GM12878 (cell line): ENCODE data around the gene RALBP1. TPM values are rescaled to one million over a fixed set of nuclear protein-coding genes. Genes with fewer than 3 reads are reported as not detected.
A peak's percentile ranks its signal among the peaks of the same experiment; 100 is the strongest.

Source experiments
- CREB1 ChIP-seq: IDR thresholded peaks from 2 replicates; pipeline ENCODE4 v1.6.1; 2012; ENCODE audit warnings: low read depth, mild to moderate bottlenecking, inconsistent platforms
- ETV6 ChIP-seq, 2 experiments: fragments of 450-650 bp in 1 of 2; IDR thresholded peaks in 1 of 2; conservative IDR thresholded peaks in 1 of 2; 2 replicates each; pipeline ENCODE4 v1.6.1; 2014; ENCODE audit warnings: antibody characterized with exemption in 1 of 2, borderline replicate concordance in 1 of 2, low read depth in 1 of 2, mild to moderate bottlenecking in 1 of 2, moderate library complexity in 1 of 2
- JUND ChIP-seq: IDR thresholded peaks from 2 replicates; pipeline ENCODE4 v1.6.1; 2012; ENCODE audit warnings: low read depth, mild to moderate bottlenecking, low read length, improper control_type of control experiment, moderate library complexity
- KLF5 ChIP-seq: fragments of 450-650 bp; IDR thresholded peaks from 2 replicates; pipeline ENCODE4 v1.6.1; 2014; ENCODE audit warnings: mild to moderate bottlenecking; ENCODE audit not compliant: partially characterized antibody
- LARP7 ChIP-seq: fragments of 450-650 bp; IDR thresholded peaks from 2 replicates; pipeline ENCODE4 v1.6.1; 2017; ENCODE audit warnings: mild to moderate bottlenecking
- NBN ChIP-seq: fragments of 450-650 bp; IDR thresholded peaks from 2 replicates; pipeline ENCODE4 v1.6.1; 2016
- PAX5 ChIP-seq: IDR thresholded peaks from 2 replicates; pipeline ENCODE4 v1.6.1; 2011; ENCODE audit warnings: low read depth, low read length, borderline replicate concordance
- SIX5 ChIP-seq: IDR thresholded peaks from 2 replicates; pipeline ENCODE4 v1.6.1; 2011; ENCODE audit warnings: mild to moderate bottlenecking, low read depth, low read length, moderate library complexity; ENCODE audit not compliant: severe bottlenecking
- TARDBP ChIP-seq: IDR thresholded peaks from 2 replicates; pipeline ENCODE4 v1.6.1; 2016; ENCODE audit warnings: borderline replicate concordance
- TCF7 ChIP-seq: IDR thresholded peaks from 2 replicates; pipeline ENCODE4 v1.6.1; 2014; ENCODE audit warnings: antibody characterized with exemption, borderline replicate concordance
- WRNIP1 ChIP-seq: IDR thresholded peaks from 2 replicates; pipeline ENCODE4 v1.6.1; 2011; ENCODE audit warnings: low read depth, low read length, improper control_type of control experiment, borderline replicate concordance
- ZNF274 ChIP-seq: IDR thresholded peaks from one replicate; pipeline ENCODE4 v1.8.0; 2011; ENCODE audit not compliant: insufficient read length, insufficient read depth
- polyA plus RNA-seq, 11 experiments: library from polyadenylated mRNA; depleted of rRNA in 4 of 11; unstranded in 6 of 11; stranded (reverse) in 5 of 11; fragments of >200 nt; fragmentation: Nextera tagmentation in 4 of 11; fragmentation: Illumina TruSeq in 1 of 11; extraction: Ambion mirVana in 4 of 11; extraction: Trizol in 1 of 11; gene quantifications; 1 replicate in 1 of 11; 2 replicates in 10 of 11; pipeline versions ENCODE4 v1.2.1 to v1.2.3, GENCODE V29; 2011 to 2016; ENCODE audit warnings: inconsistent platforms in 2 of 11, missing spikeins in 2 of 11, low read depth in 1 of 11
- total RNA-seq, 4 experiments: library from RNA; depleted of rRNA in 3 of 4; stranded (reverse); fragments of >200 nt in 3 of 4; fragmentation: Illumina TruSeq in 1 of 4; extraction: Trizol in 1 of 4; gene quantifications; 2 replicates each; pipeline versions ENCODE4 v1.2.1 to v1.2.3, GENCODE V29; 2013 to 2021
- TF ChIP-seq, protein P1 (sequence below): IDR thresholded peaks from 2 replicates; pipeline ENCODE4 v1.6.1; 2012; ENCODE audit warnings: low read depth, low read length, improper control_type of control experiment
- TF ChIP-seq, protein P2 (sequence below): IDR thresholded peaks from 2 replicates; pipeline ENCODE4 v1.6.1; 2012; ENCODE audit warnings: mild to moderate bottlenecking, low read depth, low read length
- TF ChIP-seq, protein P3 (sequence below): fragments of 450-650 bp; IDR thresholded peaks from 2 replicates; pipeline ENCODE4 v1.6.1; 2017; ENCODE audit warnings: mild to moderate bottlenecking
- TF ChIP-seq, protein P4 (sequence below): fragments of 450-650 bp; IDR thresholded peaks from 2 replicates; pipeline ENCODE4 v1.6.1; 2017; ENCODE audit warnings: mild to moderate bottlenecking, moderate library complexity
- TF ChIP-seq, protein P5 (sequence below): IDR thresholded peaks from 2 replicates; pipeline ENCODE4 v1.6.1; 2011; ENCODE audit warnings: borderline replicate concordance, low read depth, mild to moderate bottlenecking, moderate library complexity, mixed read lengths, low read length; ENCODE audit not compliant: insufficient read depth; ENCODE audit errors: extremely low read length

Gene RALBP1
- total and polyA plus RNA-seq, 10 of the 15 experiments (the other 5 are each of a cell fraction or from before 2014, with no cell fraction given) = 11.2 to 46.9 (median 41.8) TPM

DNA sequence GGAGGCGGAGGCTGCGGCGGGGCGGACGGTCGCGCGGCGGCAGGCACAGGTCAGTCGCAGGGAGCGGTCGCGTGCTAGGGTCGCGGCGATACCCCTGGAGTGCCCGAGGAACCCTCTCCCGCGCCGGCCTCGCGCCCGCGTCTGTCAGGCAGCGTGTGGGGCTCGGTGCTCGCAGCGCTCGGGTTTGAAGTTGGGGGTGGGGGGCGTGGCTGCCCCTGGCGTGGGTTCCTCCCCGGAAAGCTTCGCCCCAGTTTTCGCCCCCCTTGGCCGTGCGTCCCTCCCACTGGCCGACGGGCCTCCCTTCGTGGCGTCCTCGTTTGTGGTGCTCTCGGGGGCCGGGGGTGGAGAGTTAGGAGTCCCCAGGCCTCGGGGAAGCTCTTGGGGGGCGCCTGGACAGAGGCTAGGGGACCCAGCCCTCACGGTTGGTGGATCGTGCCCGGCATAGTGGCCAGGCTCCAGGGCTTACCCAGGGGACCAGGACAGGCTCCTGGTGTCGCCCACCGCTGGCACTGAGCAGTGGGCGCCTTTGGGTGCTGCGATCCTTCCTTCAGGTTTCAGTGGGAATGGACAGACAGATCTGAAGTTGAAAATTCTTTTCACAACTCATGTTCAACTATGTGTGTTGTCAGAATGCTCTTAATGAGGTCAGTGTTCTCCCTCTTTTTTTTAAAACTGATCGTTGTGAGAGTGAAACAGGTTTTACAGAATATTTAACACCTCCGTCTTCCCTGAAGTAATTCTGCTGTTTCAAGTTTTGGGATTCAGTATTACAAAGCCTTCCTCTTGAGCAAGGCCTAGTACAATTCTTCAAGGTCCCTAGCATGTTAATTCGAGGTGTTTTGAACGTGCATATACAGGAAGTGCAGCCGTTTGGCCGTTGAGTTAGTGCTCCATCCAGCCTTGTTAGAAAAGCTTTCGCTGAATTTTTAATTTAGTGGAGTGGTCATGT is 604 bp downstream of the RALBP1 start (continued):
- TF ChIP-seq, protein P1, sequence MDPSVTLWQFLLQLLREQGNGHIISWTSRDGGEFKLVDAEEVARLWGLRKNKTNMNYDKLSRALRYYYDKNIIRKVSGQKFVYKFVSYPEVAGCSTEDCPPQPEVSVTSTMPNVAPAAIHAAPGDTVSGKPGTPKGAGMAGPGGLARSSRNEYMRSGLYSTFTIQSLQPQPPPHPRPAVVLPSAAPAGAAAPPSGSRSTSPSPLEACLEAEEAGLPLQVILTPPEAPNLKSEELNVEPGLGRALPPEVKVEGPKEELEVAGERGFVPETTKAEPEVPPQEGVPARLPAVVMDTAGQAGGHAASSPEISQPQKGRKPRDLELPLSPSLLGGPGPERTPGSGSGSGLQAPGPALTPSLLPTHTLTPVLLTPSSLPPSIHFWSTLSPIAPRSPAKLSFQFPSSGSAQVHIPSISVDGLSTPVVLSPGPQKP = no peak
- TF ChIP-seq, protein P2, sequence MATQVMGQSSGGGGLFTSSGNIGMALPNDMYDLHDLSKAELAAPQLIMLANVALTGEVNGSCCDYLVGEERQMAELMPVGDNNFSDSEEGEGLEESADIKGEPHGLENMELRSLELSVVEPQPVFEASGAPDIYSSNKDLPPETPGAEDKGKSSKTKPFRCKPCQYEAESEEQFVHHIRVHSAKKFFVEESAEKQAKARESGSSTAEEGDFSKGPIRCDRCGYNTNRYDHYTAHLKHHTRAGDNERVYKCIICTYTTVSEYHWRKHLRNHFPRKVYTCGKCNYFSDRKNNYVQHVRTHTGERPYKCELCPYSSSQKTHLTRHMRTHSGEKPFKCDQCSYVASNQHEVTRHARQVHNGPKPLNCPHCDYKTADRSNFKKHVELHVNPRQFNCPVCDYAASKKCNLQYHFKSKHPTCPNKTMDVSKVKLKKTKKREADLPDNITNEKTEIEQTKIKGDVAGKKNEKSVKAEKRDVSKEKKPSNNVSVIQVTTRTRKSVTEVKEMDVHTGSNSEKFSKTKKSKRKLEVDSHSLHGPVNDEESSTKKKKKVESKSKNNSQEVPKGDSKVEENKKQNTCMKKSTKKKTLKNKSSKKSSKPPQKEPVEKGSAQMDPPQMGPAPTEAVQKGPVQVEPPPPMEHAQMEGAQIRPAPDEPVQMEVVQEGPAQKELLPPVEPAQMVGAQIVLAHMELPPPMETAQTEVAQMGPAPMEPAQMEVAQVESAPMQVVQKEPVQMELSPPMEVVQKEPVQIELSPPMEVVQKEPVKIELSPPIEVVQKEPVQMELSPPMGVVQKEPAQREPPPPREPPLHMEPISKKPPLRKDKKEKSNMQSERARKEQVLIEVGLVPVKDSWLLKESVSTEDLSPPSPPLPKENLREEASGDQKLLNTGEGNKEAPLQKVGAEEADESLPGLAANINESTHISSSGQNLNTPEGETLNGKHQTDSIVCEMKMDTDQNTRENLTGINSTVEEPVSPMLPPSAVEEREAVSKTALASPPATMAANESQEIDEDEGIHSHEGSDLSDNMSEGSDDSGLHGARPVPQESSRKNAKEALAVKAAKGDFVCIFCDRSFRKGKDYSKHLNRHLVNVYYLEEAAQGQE = no peak
- TF ChIP-seq TCF7 (no peak), NBN (0 out of 2 replicates have a peak, but pooled peaks have one; percentile 12), ETV6 (conservative IDR thresholded peaks at IDR 0.05 in 1 of 2, IDR thresholded peaks at IDR 0.05 in 1 of 2; ENCODE audit: borderline replicate concordance in 1 of 2, low read depth in 1 of 2) (no peak), WRNIP1 (no peak), ZNF274 (no peak), SIX5 (no peak), TARDBP (no peak), KLF5 (no peak), JUND (no peak), LARP7 (peak; percentile 98), PAX5 (no peak), CREB1 (no peak)
- TF ChIP-seq, protein P3, sequence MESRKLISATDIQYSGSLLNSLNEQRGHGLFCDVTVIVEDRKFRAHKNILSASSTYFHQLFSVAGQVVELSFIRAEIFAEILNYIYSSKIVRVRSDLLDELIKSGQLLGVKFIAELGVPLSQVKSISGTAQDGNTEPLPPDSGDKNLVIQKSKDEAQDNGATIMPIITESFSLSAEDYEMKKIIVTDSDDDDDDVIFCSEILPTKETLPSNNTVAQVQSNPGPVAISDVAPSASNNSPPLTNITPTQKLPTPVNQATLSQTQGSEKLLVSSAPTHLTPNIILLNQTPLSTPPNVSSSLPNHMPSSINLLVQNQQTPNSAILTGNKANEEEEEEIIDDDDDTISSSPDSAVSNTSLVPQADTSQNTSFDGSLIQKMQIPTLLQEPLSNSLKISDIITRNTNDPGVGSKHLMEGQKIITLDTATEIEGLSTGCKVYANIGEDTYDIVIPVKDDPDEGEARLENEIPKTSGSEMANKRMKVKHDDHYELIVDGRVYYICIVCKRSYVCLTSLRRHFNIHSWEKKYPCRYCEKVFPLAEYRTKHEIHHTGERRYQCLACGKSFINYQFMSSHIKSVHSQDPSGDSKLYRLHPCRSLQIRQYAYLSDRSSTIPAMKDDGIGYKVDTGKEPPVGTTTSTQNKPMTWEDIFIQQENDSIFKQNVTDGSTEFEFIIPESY = no peak
- TF ChIP-seq, protein P4, sequence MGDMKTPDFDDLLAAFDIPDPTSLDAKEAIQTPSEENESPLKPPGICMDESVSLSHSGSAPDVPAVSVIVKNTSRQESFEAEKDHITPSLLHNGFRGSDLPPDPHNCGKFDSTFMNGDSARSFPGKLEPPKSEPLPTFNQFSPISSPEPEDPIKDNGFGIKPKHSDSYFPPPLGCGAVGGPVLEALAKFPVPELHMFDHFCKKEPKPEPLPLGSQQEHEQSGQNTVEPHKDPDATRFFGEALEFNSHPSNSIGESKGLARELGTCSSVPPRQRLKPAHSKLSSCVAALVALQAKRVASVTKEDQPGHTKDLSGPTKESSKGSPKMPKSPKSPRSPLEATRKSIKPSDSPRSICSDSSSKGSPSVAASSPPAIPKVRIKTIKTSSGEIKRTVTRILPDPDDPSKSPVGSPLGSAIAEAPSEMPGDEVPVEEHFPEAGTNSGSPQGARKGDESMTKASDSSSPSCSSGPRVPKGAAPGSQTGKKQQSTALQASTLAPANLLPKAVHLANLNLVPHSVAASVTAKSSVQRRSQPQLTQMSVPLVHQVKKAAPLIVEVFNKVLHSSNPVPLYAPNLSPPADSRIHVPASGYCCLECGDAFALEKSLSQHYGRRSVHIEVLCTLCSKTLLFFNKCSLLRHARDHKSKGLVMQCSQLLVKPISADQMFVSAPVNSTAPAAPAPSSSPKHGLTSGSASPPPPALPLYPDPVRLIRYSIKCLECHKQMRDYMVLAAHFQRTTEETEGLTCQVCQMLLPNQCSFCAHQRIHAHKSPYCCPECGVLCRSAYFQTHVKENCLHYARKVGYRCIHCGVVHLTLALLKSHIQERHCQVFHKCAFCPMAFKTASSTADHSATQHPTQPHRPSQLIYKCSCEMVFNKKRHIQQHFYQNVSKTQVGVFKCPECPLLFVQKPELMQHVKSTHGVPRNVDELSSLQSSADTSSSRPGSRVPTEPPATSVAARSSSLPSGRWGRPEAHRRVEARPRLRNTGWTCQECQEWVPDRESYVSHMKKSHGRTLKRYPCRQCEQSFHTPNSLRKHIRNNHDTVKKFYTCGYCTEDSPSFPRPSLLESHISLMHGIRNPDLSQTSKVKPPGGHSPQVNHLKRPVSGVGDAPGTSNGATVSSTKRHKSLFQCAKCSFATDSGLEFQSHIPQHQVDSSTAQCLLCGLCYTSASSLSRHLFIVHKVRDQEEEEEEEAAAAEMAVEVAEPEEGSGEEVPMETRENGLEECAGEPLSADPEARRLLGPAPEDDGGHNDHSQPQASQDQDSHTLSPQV = no peak
- TF ChIP-seq, protein P5, sequence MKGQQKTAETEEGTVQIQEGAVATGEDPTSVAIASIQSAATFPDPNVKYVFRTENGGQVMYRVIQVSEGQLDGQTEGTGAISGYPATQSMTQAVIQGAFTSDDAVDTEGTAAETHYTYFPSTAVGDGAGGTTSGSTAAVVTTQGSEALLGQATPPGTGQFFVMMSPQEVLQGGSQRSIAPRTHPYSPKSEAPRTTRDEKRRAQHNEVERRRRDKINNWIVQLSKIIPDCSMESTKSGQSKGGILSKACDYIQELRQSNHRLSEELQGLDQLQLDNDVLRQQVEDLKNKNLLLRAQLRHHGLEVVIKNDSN = no peak
